Activated CD8-positive, alpha-beta T cell treated with anti-CD3 and anti-CD28 coated beads for 36 hours (primary cell): ENCODE measurements around the gene ALOX12B. TPM values are rescaled to one million over a fixed set of nuclear protein-coding genes. Genes with fewer than 3 reads are reported as not detected.

Experiments used
- ATAC-seq: fragments of 200-7000 bp; cut with Tn5 transposase; one replicate; pipeline ENCODE4 v1.10.0; 2021; ENCODE audit warnings: mild to moderate bottlenecking, moderate library complexity
- CTCF ChIA-PET: fragments of 350-600 bp; sonication (Branson Sonifier 250); formaldehyde crosslinking; loops from one replicate; lab custom pipeline; 2021; ENCODE audit warnings: antibody characterized with exemption; lab: Charles Lee
- POLR2A ChIA-PET: fragments of 350-600 bp; sonication (Branson Sonifier 250); formaldehyde crosslinking; loops from one replicate; lab custom pipeline; 2021; ENCODE audit warnings: antibody characterized with exemption; lab: Charles Lee
- DNase-seq: peaks from one replicate; pipeline ENCODE4 v3.0.0-alpha.2; 2020
- H3K27ac Mint-ChIP-seq: one replicate; pipeline ENCODE4 v1.8.0; 2021; ENCODE audit warnings: mild to moderate bottlenecking, mixed read lengths
- H3K27me3 Mint-ChIP-seq: one replicate; pipeline ENCODE4 v1.8.0; 2021; ENCODE audit warnings: mixed read lengths
- H3K36me3 Mint-ChIP-seq: one replicate; pipeline ENCODE4 v1.8.0; 2021; ENCODE audit warnings: low read depth, mixed read lengths
- H3K4me1 Mint-ChIP-seq: one replicate; pipeline ENCODE4 v1.8.0; 2021; ENCODE audit warnings: low read depth, mixed read lengths
- H3K4me3 Mint-ChIP-seq: one replicate; pipeline ENCODE4 v1.8.0; 2021; ENCODE audit warnings: mild to moderate bottlenecking, moderate library complexity, mixed read lengths
- H3K9me3 Mint-ChIP-seq: one replicate; pipeline ENCODE4 v1.8.0; 2021; ENCODE audit warnings: mixed read lengths
- intact Hi-C: fragments of 100-400 bp; cut with micrococcal nuclease; formaldehyde crosslinking; loops from one replicate; pipeline ENCODE4 v1.10.0; 2022
- total RNA-seq, 2 experiments: library from RNA; stranded (reverse); gene quantifications; one replicate each; pipeline ENCODE4 v1.2.3, GENCODE V29; 2021
- TF ChIP-seq, protein P1 (sequence below): fragments of 200-600 bp; IDR thresholded peaks from one replicate; pipeline ENCODE4 v1.8.0; 2022; ENCODE audit warnings: antibody characterized with exemption, mild to moderate bottlenecking

Gene ALOX12B
- total RNA-seq, 2 experiments from 2014 or later: 4.3 to 5.2 TPM

GRCh38 chr17:8087952-8088230, 375 bp upstream of the ALOX12B start:
- H3K4me1 Mint-ChIP-seq: no peaks in the 10 kb centered on the region
- CTCF ChIA-PET: interaction anchor here (1.3 to 8.5 kb wide), 4 partner anchors 14 to 31 kb away, joined by 4 to 179 read pairs (median 6); no protein-coding TSS in a partner anchor
- no peaks in the 10 kb centered on the region for H3K9me3 Mint-ChIP-seq
- TF ChIP-seq, protein P1, sequence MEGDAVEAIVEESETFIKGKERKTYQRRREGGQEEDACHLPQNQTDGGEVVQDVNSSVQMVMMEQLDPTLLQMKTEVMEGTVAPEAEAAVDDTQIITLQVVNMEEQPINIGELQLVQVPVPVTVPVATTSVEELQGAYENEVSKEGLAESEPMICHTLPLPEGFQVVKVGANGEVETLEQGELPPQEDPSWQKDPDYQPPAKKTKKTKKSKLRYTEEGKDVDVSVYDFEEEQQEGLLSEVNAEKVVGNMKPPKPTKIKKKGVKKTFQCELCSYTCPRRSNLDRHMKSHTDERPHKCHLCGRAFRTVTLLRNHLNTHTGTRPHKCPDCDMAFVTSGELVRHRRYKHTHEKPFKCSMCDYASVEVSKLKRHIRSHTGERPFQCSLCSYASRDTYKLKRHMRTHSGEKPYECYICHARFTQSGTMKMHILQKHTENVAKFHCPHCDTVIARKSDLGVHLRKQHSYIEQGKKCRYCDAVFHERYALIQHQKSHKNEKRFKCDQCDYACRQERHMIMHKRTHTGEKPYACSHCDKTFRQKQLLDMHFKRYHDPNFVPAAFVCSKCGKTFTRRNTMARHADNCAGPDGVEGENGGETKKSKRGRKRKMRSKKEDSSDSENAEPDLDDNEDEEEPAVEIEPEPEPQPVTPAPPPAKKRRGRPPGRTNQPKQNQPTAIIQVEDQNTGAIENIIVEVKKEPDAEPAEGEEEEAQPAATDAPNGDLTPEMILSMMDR: no peak
- intact Hi-C loops: no loop called here
- no peak for ATAC-seq
- H3K27ac Mint-ChIP-seq: no peak overlapping the region
- H3K36me3 Mint-ChIP-seq: no peaks in the 10 kb centered on the region
- peaks cover 24% of the 10 kb centered on the region for H3K27me3 Mint-ChIP-seq
- POLR2A ChIA-PET: interaction anchor here (1.1 kb wide), 2 partner anchors 9 to 24 kb away, joined by 3 to 4 read pairs; no protein-coding TSS in a partner anchor
- DNase-seq: no peak
- no peak overlapping the region for H3K4me3 Mint-ChIP-seq

DNA sequence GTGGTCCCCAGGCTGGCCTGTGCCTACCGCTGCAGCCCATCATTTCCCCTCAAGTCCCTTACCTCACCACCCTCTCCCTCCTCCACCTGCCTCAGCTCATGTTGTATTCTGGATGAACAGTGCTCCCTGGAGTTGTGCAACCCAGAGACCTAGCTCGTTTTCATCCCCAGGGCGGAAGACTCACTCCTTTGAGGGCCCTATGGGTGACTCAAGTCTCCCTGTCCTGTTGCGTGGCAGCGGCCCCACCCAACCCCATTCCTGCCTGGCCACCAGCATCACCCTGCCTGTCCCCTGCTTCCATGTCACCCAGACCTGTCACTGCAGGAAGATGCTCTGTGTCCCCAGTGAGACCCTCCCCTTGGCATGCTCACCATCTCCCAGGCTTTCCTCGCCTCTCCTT, 3.3 kb downstream of the ALOX12B start:
- DNase-seq: no peak
- no peak for ATAC-seq
- Mint-ChIP-seq H3K4me1 (peaks cover 8% of the 10 kb centered on the region), H3K27me3 (peaks cover 8% of the 10 kb centered on the region), H3K36me3 (peaks cover 19% of the 10 kb centered on the region), H3K4me3 (no peak overlapping the region), H3K9me3 (no peaks in the 10 kb centered on the region), H3K27ac (no peak overlapping the region)
- CTCF ChIA-PET: interaction anchor here (1.5 to 3.4 kb wide), 5 partner anchors 9 to 35 kb away, joined by 5 to 29 read pairs (median 16); no protein-coding TSS in a partner anchor
- TF ChIP-seq, protein P1: no peak
- intact Hi-C loops: no loop called here
- POLR2A ChIA-PET: no interaction called here

DNA sequence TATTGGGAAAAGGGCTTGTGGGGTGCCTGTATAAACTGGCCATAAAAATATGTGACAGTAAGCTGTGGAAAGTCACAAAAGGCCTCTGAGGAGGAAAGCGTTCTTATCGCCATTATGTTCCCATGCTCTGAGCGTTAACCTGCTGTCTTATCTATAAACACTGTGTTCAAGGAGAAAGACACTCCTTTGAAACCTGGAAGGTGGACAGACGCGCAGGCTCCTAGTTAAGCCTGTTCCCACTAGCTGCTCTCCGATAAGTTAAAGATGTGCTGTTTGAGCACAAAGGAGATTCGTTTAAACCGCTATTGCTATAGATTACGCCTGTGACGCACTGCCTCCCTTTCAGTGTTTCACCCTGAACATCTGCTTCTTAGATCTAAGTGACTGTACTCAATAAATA, 5.2 kb downstream of the ALOX12B start:
- intact Hi-C loops: no loop called here
- ChIA-PET CTCF (interaction anchor here (1.0 to 3.4 kb wide), 4 partner anchors 8 to 28 kb away, joined by 3 to 29 read pairs (median 13); no protein-coding TSS in a partner anchor), POLR2A (no interaction called here)
- no peak for DNase-seq
- Mint-ChIP-seq H3K9me3 (no peaks in the 10 kb centered on the region), H3K4me3 (no peak overlapping the region), H3K27ac (no peak overlapping the region), H3K36me3 (peaks cover 19% of the 10 kb centered on the region), H3K4me1 (peaks cover 11% of the 10 kb centered on the region), H3K27me3 (peaks cover 2% of the 10 kb centered on the region)
- no peak for ATAC-seq
- TF ChIP-seq, protein P1: no peak

GRCh38 chr17:8081876-8082275, 5.6 kb downstream of the ALOX12B start:
- Mint-ChIP-seq H3K27ac (no peak overlapping the region), H3K4me1 (peaks cover 11% of the 10 kb centered on the region), H3K27me3 (no peaks in the 10 kb centered on the region), H3K9me3 (no peaks in the 10 kb centered on the region), H3K4me3 (no peak overlapping the region), H3K36me3 (peaks cover 19% of the 10 kb centered on the region)
- TF ChIP-seq, protein P1: no peak
- CTCF ChIA-PET: interaction anchor here (1.0 to 3.7 kb wide), 6 partner anchors 8 to 36 kb away, joined by 3 to 43 read pairs (median 13); partner anchors contain the start of gene ALOXE3
- intact Hi-C loops: no loop called here
- ATAC-seq: no peak
- DNase-seq: no peak
- POLR2A ChIA-PET: no interaction called here

- Mint-ChIP-seq H3K4me1 (peaks cover 11% of the 10 kb centered on the region), H3K27me3 (no peaks in the 10 kb centered on the region), H3K4me3 (peak overlapping the region; percentile 96), H3K36me3 (peaks cover 19% of the 10 kb centered on the region), H3K9me3 (no peaks in the 10 kb centered on the region), H3K27ac (no peak overlapping the region)
- TF ChIP-seq, protein P1: no peak
- ChIA-PET POLR2A (no interaction called here), CTCF (interaction anchor here (0.6 to 3.7 kb wide), 9 partner anchors 10 to 37 kb away, joined by 3 to 43 read pairs (median 4); partner anchors contain the start of gene ALOXE3)
- DNase-seq (no peak), ATAC-seq (no peak)
- intact Hi-C loops: no loop called here
Measured at GRCh38 chr17:8080799-8081219, 6.7 kb downstream of the ALOX12B start.
